ENCODE results near the gene POPDC2. TPM values are rescaled to one million over a fixed set of nuclear protein-coding genes. Genes with fewer than 3 reads are reported as not detected.

Gene POPDC2
- total RNA-seq (1 to 10 TPM; 4.8 to 9.8 (median 6.9) TPM), polyA plus RNA-seq (1 to 10 TPM; 3.1 to 8.3 (median 7.0) TPM)
- long read RNA-seq, donor 1: 0 reads
- long read RNA-seq, donor 2: 0 reads

GRCh38 chr3:119660474-119661440 lies at the start of gene POPDC2:
POPDC2 (minus strand) TSS chr3:119660589; CDS start chr3:119660423, 166 bp downstream.
- H3K36me3 ChIP-seq: peaks cover 0 to 8% (median 0%) of the 10 kb centered on the region in 6 donors
- DNase-seq: no peak
- H3K4me3 ChIP-seq: no peak within 1 kb of the TSS
- peak within 1 kb of the TSS in 6 of 8 donors; percentile 51 to 62 (median 54) for H3K27ac ChIP-seq
- no peaks in the 10 kb centered on the region for H3K27me3 ChIP-seq (replicated peaks in 1 of 7)
- peak in 1 of 3 donors; percentile 16 for TF ChIP-seq POLR2AphosphoS5 (IDR thresholded peaks at IDR 0.05)
- no peak for TF ChIP-seq CTCF (IDR thresholded peaks at IDR 0.05 in 8 of 11, conservative IDR thresholded peaks at IDR 0.05 in 3 of 11)
- no peak for TF ChIP-seq POLR2A (IDR thresholded peaks at IDR 0.05)
- peaks cover 0 to 57% (median 26%) of the 10 kb centered on the region in 6 donors for H3K4me1 ChIP-seq
- 84 to 88% (median 86%) methylated on average over 8 to 9 of the region's 9 CpGs for WGBS, 5 donors
- intact Hi-C loops (cut with DNase I; ENCODE audit: low total_unique reads): loop anchor here (10.0 kb wide), 1 partner anchor 76 kb away; no protein-coding TSS in a partner anchor
- H3K9me3 ChIP-seq: no peaks in the 10 kb centered on the region

- DNase-seq: no peak
- no peaks in the 10 kb centered on the region for H3K36me3 ChIP-seq
- TF ChIP-seq POLR2AphosphoS5 (IDR thresholded peaks at IDR 0.05) (no peak), POLR2A (IDR thresholded peaks at IDR 0.05) (no peak), CTCF (IDR thresholded peaks at IDR 0.05 in 8 of 11, conservative IDR thresholded peaks at IDR 0.05 in 3 of 11) (no peak)
- H3K4me3 ChIP-seq: peak overlapping the region in 2 of 8 donors; percentile 53 to 78
- peak overlapping the region in 2 of 8 donors; percentile 68 to 78 for H3K27ac ChIP-seq
- H3K9me3 ChIP-seq: no peaks in the 10 kb centered on the region
- peaks cover 7 to 41% (median 28%) of the 10 kb centered on the region in 6 donors for H3K4me1 ChIP-seq
- no peaks in the 10 kb centered on the region for H3K27me3 ChIP-seq (replicated peaks in 1 of 7)
- intact Hi-C loops (cut with DNase I; ENCODE audit: low total_unique reads): no loop called here
- WGBS, 5 donors: 78 to 87% (median 84%) methylated on average over 8 of the region's 8 CpGs
Measured at GRCh38 chr3:119703820-119704531, 43.6 kb upstream of the POPDC2 start.

- TF ChIP-seq CTCF (IDR thresholded peaks at IDR 0.05 in 8 of 11, conservative IDR thresholded peaks at IDR 0.05 in 3 of 11) (no peak), POLR2A (IDR thresholded peaks at IDR 0.05) (no peak), POLR2AphosphoS5 (IDR thresholded peaks at IDR 0.05) (peak; percentile 82 to 92 (median 82))
- H3K4me1 ChIP-seq: peaks cover 7 to 41% (median 28%) of the 10 kb centered on the region in 6 donors
- WGBS, 5 donors: 11 to 15% (median 11%) methylated on average over 41 to 59 of the region's 59 CpGs
- H3K4me3 ChIP-seq: peak within 1 kb of the TSS; percentile 42 to 78 (median 50)
- H3K27ac ChIP-seq: peak within 1 kb of the TSS in 6 of 8 donors; percentile 5 to 78 (median 59)
- H3K36me3 ChIP-seq: no peaks in the 10 kb centered on the region
- DNase-seq: peak; percentile 97
- no peaks in the 10 kb centered on the region for H3K9me3 ChIP-seq
- H3K27me3 ChIP-seq (replicated peaks in 1 of 7): no peaks in the 10 kb centered on the region
- intact Hi-C loops (cut with DNase I; ENCODE audit: low total_unique reads): no loop called here
Measured at GRCh38 chr3:119702530-119703527, 42.4 kb upstream of the POPDC2 start, which contains the start of gene CFAP91. CFAP91 (plus strand) TSS chr3:119703022; CDS start chr3:119703099, 77 bp downstream.

Measured in spleen (tissue), 13 donors.